AG10803 (cell line): ENCODE data around the gene DBT.
A peak's percentile ranks its signal among the peaks of the same experiment; 100 is the strongest.

Experiments used
- DNase-seq: peaks from one replicate; pipeline ENCODE4 v3.0.0; 2010; ENCODE audit warnings: low read depth
- H3K4me3 ChIP-seq: 2 replicates; pipeline ENCODE4 v1.5.1; 2011; ENCODE audit warnings: mild to moderate bottlenecking, low read length, control low read depth
- TF ChIP-seq, protein P1 (sequence below): conservative IDR thresholded peaks from 2 replicates; pipeline ENCODE4 v1.5.1; 2011; ENCODE audit warnings: mild to moderate bottlenecking, low read length, control low read depth, inconsistent platforms

Gene DBT

DNA sequence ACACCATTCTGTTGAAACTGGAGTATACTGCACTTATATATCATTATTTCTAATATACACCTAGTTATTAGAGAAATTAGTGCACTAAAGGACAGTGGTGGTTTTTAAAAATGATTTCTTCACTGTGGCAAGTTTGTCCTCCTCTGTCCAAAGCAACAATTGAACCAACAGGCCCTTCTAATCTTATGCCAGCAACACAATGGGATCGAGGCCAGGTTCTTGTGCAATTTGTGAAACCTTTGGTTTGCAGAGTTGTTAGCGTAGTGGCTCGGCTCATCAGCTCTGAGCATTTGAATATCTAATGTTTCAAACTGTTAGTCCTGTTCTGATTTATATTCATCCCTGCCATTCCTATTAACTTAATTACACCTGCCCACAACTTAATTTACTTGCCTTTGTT, 61.7 kb downstream of the DBT start:
- TF ChIP-seq, protein P1, sequence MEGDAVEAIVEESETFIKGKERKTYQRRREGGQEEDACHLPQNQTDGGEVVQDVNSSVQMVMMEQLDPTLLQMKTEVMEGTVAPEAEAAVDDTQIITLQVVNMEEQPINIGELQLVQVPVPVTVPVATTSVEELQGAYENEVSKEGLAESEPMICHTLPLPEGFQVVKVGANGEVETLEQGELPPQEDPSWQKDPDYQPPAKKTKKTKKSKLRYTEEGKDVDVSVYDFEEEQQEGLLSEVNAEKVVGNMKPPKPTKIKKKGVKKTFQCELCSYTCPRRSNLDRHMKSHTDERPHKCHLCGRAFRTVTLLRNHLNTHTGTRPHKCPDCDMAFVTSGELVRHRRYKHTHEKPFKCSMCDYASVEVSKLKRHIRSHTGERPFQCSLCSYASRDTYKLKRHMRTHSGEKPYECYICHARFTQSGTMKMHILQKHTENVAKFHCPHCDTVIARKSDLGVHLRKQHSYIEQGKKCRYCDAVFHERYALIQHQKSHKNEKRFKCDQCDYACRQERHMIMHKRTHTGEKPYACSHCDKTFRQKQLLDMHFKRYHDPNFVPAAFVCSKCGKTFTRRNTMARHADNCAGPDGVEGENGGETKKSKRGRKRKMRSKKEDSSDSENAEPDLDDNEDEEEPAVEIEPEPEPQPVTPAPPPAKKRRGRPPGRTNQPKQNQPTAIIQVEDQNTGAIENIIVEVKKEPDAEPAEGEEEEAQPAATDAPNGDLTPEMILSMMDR: no peak
- H3K4me3 ChIP-seq: no peak overlapping the region
- DNase-seq: peak; percentile 77

DNA sequence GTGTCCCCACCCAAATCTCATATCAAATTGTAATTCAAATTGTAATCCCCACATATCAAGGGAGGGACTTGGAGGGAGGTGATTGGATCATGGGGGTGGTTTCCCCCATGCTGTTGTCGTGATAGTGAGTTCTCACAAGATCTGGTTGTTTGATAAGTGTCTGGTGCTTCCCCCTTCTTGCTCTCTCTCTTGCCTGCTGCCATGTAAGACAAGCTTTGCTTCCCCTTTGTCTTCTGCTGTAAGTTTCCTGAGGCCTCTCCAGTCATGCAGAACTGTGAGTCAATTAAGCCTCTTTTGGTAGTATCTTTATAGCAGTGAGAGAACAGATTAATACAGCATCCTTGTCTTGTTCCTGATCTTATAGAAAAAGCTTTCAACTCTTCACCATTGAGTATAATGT, 65.1 kb downstream of the DBT start:
- TF ChIP-seq, protein P1: no peak

DNA sequence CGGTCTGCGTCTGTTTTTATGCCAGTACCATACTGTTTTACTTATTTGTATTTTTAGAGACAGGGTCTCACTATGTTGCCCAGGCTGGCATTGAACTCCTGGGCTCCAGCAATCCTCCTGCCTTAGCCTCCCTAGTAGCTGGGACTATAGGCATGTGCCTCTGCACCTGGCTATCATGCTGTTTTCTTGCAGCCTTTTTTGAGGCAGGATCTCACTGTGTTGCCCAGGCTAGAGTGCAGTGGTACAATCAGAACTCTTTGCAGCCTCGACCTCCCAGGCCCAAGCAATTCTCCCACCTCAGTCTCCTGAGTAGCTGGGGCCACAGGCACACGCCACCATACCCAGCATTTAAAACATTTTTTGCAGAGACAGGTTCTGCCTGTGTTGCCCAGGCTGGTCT, 66.3 kb downstream of the DBT start:
- DNase-seq: no peak
- H3K4me3 ChIP-seq: no peak overlapping the region
- TF ChIP-seq, protein P1: no peak

More for the DNA sequence above, 65.1 kb downstream of the DBT start:
- no peak overlapping the region for H3K4me3 ChIP-seq
- DNase-seq: no peak

DNA sequence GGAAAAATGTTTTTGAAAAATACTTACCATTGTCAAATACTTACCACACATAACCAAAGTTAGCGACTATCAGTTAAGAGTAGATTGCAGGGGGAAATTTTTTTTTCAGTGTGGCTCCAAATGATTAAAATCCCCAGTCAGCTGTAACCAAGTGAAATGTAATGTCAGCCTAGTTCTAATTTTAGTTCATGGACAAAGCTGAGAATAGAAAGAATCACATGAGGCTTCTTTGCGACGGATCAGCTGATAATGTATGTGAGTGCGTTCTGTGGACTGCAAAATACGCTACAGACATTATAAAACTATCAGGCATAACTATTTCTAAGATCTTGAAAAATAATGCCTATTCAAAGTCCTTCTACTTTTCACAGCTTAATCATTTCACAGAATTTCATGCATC, 71.5 kb downstream of the DBT start, which contains the start of gene LRRC39:
TSS of gene LRRC39 (minus strand) at position 166 of the 400 bp plus-strand sequence. CDS start 9,740 bp downstream, outside the sequence.
- TF ChIP-seq, protein P1: no peak
- H3K4me3 ChIP-seq: no peak within 1 kb of the TSS
- DNase-seq: no peak

DNA sequence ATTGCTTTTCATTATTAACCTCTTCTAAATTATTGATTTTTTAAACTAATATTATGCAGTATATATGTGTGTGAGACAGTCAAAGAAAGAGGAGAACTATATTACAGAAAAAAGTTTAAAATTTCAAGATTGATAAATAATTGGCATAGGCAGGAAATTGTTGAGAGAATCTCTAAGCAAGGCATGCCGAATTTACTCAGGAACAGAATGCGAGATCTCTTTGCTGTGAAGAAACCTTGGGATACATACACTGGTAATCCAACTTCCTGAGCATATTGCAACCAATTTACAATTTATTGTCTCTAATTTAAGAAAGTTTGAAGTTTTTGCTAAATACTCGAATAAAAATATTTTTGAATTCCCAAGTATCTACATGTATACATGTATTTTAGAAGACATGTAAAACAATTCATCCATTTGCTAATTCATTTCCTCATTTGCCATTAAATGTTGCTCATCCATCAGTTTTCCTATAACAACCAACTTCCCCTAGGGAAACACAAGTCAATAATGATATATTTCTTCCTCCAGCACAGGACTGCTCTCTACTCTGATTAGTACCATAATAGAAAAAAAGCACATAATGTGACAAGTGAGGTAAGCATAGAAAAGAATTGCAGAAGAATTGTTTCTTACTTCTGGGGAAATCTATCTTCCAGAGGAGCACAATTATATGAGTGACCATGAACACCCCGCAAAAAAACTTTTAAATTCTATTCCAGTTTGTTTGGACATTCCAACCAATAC, 72.2 kb downstream of the DBT start:
- no peak for DNase-seq
- H3K4me3 ChIP-seq: no peak overlapping the region
- TF ChIP-seq, protein P1: no peak

DNA sequence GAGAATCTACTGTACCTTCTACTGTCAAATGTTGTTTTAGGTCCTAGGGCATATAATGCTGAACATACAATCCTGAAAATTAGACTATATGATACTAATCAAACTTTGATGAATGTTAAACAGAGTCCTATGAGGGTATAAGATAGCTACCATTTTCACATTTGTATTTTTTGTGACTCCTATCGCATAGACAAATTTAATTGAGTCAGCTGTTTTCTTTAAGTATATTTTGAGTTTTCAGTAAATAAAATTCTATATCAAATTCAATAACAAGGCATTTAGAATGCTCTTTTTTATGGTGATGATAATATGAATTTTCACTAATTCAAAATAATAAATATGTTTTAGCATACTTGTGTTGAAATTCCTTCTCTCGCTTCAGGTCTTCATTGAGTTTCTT, 81.6 kb downstream of the DBT start:
- DNase-seq: no peak
- TF ChIP-seq, protein P1: no peak
- no peak overlapping the region for H3K4me3 ChIP-seq

DNA sequence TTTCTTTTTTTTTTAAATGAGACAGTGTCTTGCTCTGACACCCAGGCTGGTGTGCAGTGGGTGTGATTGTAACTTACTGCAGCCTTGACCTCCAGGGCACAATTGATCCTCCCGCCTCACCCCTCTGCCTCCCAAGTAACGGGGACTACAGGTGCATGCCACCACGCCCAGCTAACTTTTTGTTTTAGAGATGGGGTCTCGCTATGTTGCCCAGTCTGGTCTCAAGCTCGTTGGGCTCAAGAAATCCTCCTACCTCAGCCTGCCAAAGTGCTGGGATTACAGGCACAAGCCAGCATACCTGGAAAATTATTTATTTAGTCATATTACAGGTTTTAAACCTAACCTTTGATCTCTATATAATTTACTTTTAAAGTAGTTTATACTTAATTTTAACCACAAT, 84.9 kb downstream of the DBT start:
- no peak overlapping the region for H3K4me3 ChIP-seq
- TF ChIP-seq, protein P1: no peak
- DNase-seq: no peak
